SKM-1 treated with dmso at 0.1 percent for 144 hours (cell line): ENCODE data around the gene SPDEF.

ENCODE experiments used
- DNase-seq: peaks from one replicate; lab custom pipeline; 2025; ENCODE audit not compliant: unreplicated experiment; lab: John Stamatoyannopoulos, UW

Gene SPDEF

GRCh38 chr6:34556031-34556471 is at the start of gene SPDEF:
Gene SPDEF, minus strand, starts transcription at chr6:34556329. Its CDS starts 11,874 bp downstream, at chr6:34544455.
- DNase-seq: no peak

GRCh38 chr6:34603707-34604106 is 47.6 kb upstream of the SPDEF start:
- DNase-seq: no peak

GRCh38 chr6:34602318-34603111 is 46.4 kb upstream of the SPDEF start:
- no peak for DNase-seq

GRCh38 chr6:34601706-34602105 is 45.6 kb upstream of the SPDEF start:
- no peak for DNase-seq

- no peak for DNase-seq
Observed at GRCh38 chr6:34600796-34601195, 44.7 kb upstream of the SPDEF start.

GRCh38 chr6:34600101-34600500 is 44.0 kb upstream of the SPDEF start:
- no peak for DNase-seq

GRCh38 chr6:34598712-34599111 is 42.6 kb upstream of the SPDEF start:
- DNase-seq: no peak

GRCh38 chr6:34597605-34598353 is 41.6 kb upstream of the SPDEF start:
- DNase-seq: no peak

GRCh38 chr6:34596798-34597197 is 40.7 kb upstream of the SPDEF start:
- DNase-seq: no peak

GRCh38 chr6:34595332-34596184 is 39.4 kb upstream of the SPDEF start:
- DNase-seq: no peak

- DNase-seq: no peak
Observed at GRCh38 chr6:34593701-34594100, 37.6 kb upstream of the SPDEF start.

GRCh38 chr6:34592208-34592952 is 36.3 kb upstream of the SPDEF start:
- DNase-seq: no peak

- DNase-seq: no peak
Observed at GRCh38 chr6:34589691-34590090, 33.6 kb upstream of the SPDEF start.

GRCh38 chr6:34589140-34589539 is 33.0 kb upstream of the SPDEF start:
- no peak for DNase-seq

- no peak for DNase-seq
Observed at GRCh38 chr6:34587851-34588250, 31.7 kb upstream of the SPDEF start.

- DNase-seq: no peak
Observed at GRCh38 chr6:34587325-34587724, 31.2 kb upstream of the SPDEF start.

GRCh38 chr6:34586327-34587040 is 30.4 kb upstream of the SPDEF start:
- no peak for DNase-seq

- no peak for DNase-seq
Observed at GRCh38 chr6:34585512-34586061, 29.5 kb upstream of the SPDEF start.

- no peak for DNase-seq
Observed at GRCh38 chr6:34585108-34585507, 29.0 kb upstream of the SPDEF start.

- DNase-seq: no peak
Observed at GRCh38 chr6:34584694-34585093, 28.6 kb upstream of the SPDEF start.
